SK-N-SH (cell line): ENCODE results near the gene SDCCAG8. TPM values are rescaled to one million over a fixed set of nuclear protein-coding genes. Genes with fewer than 3 reads are reported as not detected.
A peak's percentile ranks its signal among the peaks of the same experiment; 100 is the strongest.

ENCODE experiments used
- CTCF ChIA-PET: fragments of 300-600, 350-600 bp; formaldehyde crosslinking; extraction: SDS; loops from one replicate; lab custom pipeline; 2021; lab: Yijun Ruan, JAX
- POLR2A ChIA-PET: fragments of 350-600 bp; sonication (Branson Sonifier 250); formaldehyde crosslinking; extraction: SDS; loops from one replicate; lab custom pipeline; 2020; ENCODE audit warnings: antibody characterized with exemption, inconsistent platforms; lab: Yijun Ruan, JAX
- DNase-seq: peaks from one replicate; pipeline ENCODE4 v3.0.0; 2012
- H2AFZ ChIP-seq: fragments of 200-600 bp; sonication (generic); 2 replicates; pipeline ENCODE4 v1.8.1; 2016; ENCODE audit warnings: antibody characterized with exemption, mild to moderate bottlenecking, low read depth
- H3F3A ChIP-seq: fragments of 200-600 bp; sonication (generic); replicated peaks from 2 replicates; pipeline ENCODE3; 2016; ENCODE audit warnings: antibody characterized with exemption, mild to moderate bottlenecking; ENCODE audit not compliant: insufficient read depth
- H3K27ac ChIP-seq, 2 experiments: fragments of 200-500 bp in 1 of 2; fragments of 200-600 bp in 1 of 2; sonication (Bioruptor generic) in 1 of 2; sonication (generic), shearing (Covaris generic) in 1 of 2; 2 replicates each; pipeline versions ENCODE4 v1.5.1 to v1.6.1; 2014 to 2016; ENCODE audit warnings: low read depth in 2 of 2, inconsistent platforms in 1 of 2, low read length in 1 of 2, mild to moderate bottlenecking in 1 of 2, mixed read lengths in 1 of 2
- H3K27me3 ChIP-seq: fragments of 200-600 bp; sonication (generic), shearing (Covaris generic); 2 replicates; pipeline ENCODE4 v1.6.1; 2016; ENCODE audit warnings: mixed run types; ENCODE audit not compliant: insufficient read depth
- H3K36me3 ChIP-seq, 2 experiments: fragments of 200-500 bp in 1 of 2; fragments of 200-600 bp in 1 of 2; sonication (Bioruptor generic) in 1 of 2; sonication (generic) in 1 of 2; replicated peaks in 1 of 2; 2 replicates each; pipeline versions ENCODE3 to v1.5.1; 2014 to 2016; ENCODE audit warnings: low read length in 1 of 2, mild to moderate bottlenecking in 1 of 2; ENCODE audit not compliant: insufficient read depth in 2 of 2, control insufficient read depth in 1 of 2
- H3K4me1 ChIP-seq, 2 experiments: fragments of 200-500 bp in 1 of 2; fragments of 200-600 bp in 1 of 2; sonication (Bioruptor generic) in 1 of 2; sonication (generic), shearing (Covaris generic) in 1 of 2; 2 replicates each; pipeline versions ENCODE4 v1.5.1 to v1.6.1; 2014 to 2016; ENCODE audit warnings: low read depth in 1 of 2, low read length in 1 of 2, mixed run types in 1 of 2; ENCODE audit not compliant: insufficient read depth in 2 of 2, control insufficient read depth in 1 of 2
- H3K4me2 ChIP-seq: fragments of 200-600 bp; sonication (generic), shearing (Covaris generic); 2 replicates; pipeline ENCODE4 v1.6.1; 2017; ENCODE audit warnings: mixed run types
- H3K4me3 ChIP-seq, 2 experiments: fragments of 200-500 bp in 1 of 2; fragments of 200-600 bp in 1 of 2; sonication (Bioruptor generic) in 1 of 2; sonication (generic), shearing (Covaris generic) in 1 of 2; 2 replicates each; pipeline versions ENCODE4 v1.5.1 to v1.8.1; 2014 to 2016; ENCODE audit warnings: low read depth in 2 of 2, inconsistent platforms in 1 of 2, low read length in 1 of 2, mild to moderate bottlenecking in 1 of 2, mixed read lengths in 1 of 2, moderate library complexity in 1 of 2
- H3K79me2 ChIP-seq: fragments of 200-600 bp; sonication (generic); 2 replicates; pipeline ENCODE4 v1.8.1; 2017; ENCODE audit warnings: mild to moderate bottlenecking; ENCODE audit not compliant: insufficient read depth
- H3K9ac ChIP-seq: fragments of 200-600 bp; sonication (generic); 2 replicates; pipeline ENCODE4 v1.6.1; 2017; ENCODE audit warnings: mixed run types
- H3K9me2 ChIP-seq: fragments of 200-600 bp; sonication (generic); 2 replicates; pipeline ENCODE4 v1.6.1; 2017; ENCODE audit warnings: mixed run types
- H3K9me3 ChIP-seq: fragments of 200-600 bp; sonication (generic); 2 replicates; pipeline ENCODE4 v1.6.1; 2017; ENCODE audit warnings: mixed run types, mild to moderate bottlenecking, moderate library complexity
- H4K20me1 ChIP-seq: fragments of 200-600 bp; sonication (generic); 2 replicates; pipeline ENCODE4 v1.6.1; 2017; ENCODE audit warnings: mild to moderate bottlenecking, mixed run types; ENCODE audit not compliant: insufficient read depth
- EP300 ChIP-seq, 2 experiments: IDR thresholded peaks; 2 replicates each; pipeline versions ENCODE4 v1.4.0 to v1.6.1; 2012; ENCODE audit warnings: borderline replicate concordance in 1 of 2, low read depth in 1 of 2, low read length in 1 of 2
- FOXM1 ChIP-seq: IDR thresholded peaks from 2 replicates; pipeline ENCODE4 v1.4.0; 2012; ENCODE audit warnings: low read depth, mild to moderate bottlenecking
- JUND ChIP-seq: IDR thresholded peaks from 2 replicates; pipeline ENCODE4 v1.4.0; 2012
- MEF2A ChIP-seq: IDR thresholded peaks from 2 replicates; pipeline ENCODE4 v1.4.0; 2012; ENCODE audit warnings: low read depth, borderline replicate concordance
- NFIC ChIP-seq: IDR thresholded peaks from 2 replicates; pipeline ENCODE4 v1.4.0; 2012; ENCODE audit warnings: borderline replicate concordance
- SIN3A ChIP-seq: IDR thresholded peaks from 2 replicates; pipeline ENCODE4 v1.6.1; 2012; ENCODE audit warnings: low read depth, mild to moderate bottlenecking, low read length, moderate library complexity, borderline replicate concordance
- SMC3 ChIP-seq: IDR thresholded peaks from 2 replicates; pipeline ENCODE4 v1.6.1; 2012; ENCODE audit warnings: low read depth, low read length, improper control_type of control experiment
- TAF1 ChIP-seq: IDR thresholded peaks from 2 replicates; pipeline ENCODE4 v1.6.1; 2012; ENCODE audit warnings: low read depth, mild to moderate bottlenecking, low read length, moderate library complexity, borderline replicate concordance
- WGBS: methylation state at CpG from one replicate; pipeline ENCODE4 v1.1.6; 2017; ENCODE audit warnings: low lambda C conversion rate; 5-methylcytosine and 5-hydroxymethylcytosine counted together
- polyA plus RNA-seq, 3 experiments: library from polyadenylated mRNA; depleted of rRNA; stranded (reverse); fragments of >200 nt; gene quantifications; 2 replicates each; pipeline ENCODE4 v1.2.3, GENCODE V29; 2012
- TF ChIP-seq, protein P1 (sequence below): IDR thresholded peaks from 2 replicates; pipeline ENCODE4 v1.4.0; 2012; ENCODE audit warnings: low read depth, borderline replicate concordance
- TF ChIP-seq, protein P2 (sequence below): fragments of 150-350 bp; IDR thresholded peaks from 2 replicates; pipeline ENCODE4 v1.6.1; 2016; ENCODE audit warnings: mild to moderate bottlenecking, low read depth, low read length
- TF ChIP-seq, protein P3 (sequence below): IDR thresholded peaks from 2 replicates; pipeline ENCODE4 v1.6.1; 2012; ENCODE audit warnings: mild to moderate bottlenecking, low read depth, low read length, moderate library complexity
- TF ChIP-seq, protein P4 (sequence below): fragments of 200-600 bp; sonication (generic); IDR thresholded peaks from 2 replicates; pipeline ENCODE4 v1.6.1; 2017; ENCODE audit warnings: antibody characterized with exemption, mild to moderate bottlenecking, moderate library complexity

Gene SDCCAG8
- polyA plus RNA-seq, 1 of the 3 experiments (the other 2 are of a cell fraction): 22.7 TPM

DNA sequence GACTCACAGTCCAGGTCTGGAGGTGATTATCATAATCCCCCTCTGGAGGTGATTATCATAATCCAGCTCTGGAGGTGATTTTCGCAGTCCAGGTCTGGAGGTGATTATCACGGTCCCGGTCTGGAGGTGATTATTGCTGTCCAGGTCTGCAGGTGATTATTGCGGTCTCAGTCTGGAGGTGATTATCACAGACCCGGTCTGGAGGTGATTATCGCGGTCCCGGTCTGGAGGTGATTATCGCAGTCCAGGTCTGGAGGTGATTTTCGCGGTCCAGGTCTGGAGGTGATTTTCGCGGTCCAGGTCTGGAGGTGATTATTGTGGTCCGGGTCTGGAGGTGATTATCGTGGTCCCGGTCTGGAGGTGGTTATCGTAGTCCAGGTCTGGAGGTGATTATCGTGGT is 76.6 kb downstream of the SDCCAG8 start (continued):
- TF ChIP-seq, protein P1, sequence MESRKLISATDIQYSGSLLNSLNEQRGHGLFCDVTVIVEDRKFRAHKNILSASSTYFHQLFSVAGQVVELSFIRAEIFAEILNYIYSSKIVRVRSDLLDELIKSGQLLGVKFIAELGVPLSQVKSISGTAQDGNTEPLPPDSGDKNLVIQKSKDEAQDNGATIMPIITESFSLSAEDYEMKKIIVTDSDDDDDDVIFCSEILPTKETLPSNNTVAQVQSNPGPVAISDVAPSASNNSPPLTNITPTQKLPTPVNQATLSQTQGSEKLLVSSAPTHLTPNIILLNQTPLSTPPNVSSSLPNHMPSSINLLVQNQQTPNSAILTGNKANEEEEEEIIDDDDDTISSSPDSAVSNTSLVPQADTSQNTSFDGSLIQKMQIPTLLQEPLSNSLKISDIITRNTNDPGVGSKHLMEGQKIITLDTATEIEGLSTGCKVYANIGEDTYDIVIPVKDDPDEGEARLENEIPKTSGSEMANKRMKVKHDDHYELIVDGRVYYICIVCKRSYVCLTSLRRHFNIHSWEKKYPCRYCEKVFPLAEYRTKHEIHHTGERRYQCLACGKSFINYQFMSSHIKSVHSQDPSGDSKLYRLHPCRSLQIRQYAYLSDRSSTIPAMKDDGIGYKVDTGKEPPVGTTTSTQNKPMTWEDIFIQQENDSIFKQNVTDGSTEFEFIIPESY: no peak
- TF ChIP-seq SMC3 (no peak), TAF1 (no peak), SIN3A (no peak), MEF2A (no peak), EP300 (IDR thresholded peaks at IDR 0.05; ENCODE audit: borderline replicate concordance in 1 of 2, low read depth in 1 of 2, low read length in 1 of 2) (no peak)
- TF ChIP-seq, protein P2, sequence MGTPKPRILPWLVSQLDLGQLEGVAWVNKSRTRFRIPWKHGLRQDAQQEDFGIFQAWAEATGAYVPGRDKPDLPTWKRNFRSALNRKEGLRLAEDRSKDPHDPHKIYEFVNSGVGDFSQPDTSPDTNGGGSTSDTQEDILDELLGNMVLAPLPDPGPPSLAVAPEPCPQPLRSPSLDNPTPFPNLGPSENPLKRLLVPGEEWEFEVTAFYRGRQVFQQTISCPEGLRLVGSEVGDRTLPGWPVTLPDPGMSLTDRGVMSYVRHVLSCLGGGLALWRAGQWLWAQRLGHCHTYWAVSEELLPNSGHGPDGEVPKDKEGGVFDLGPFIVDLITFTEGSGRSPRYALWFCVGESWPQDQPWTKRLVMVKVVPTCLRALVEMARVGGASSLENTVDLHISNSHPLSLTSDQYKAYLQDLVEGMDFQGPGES: no peak
- TF ChIP-seq, protein P3, sequence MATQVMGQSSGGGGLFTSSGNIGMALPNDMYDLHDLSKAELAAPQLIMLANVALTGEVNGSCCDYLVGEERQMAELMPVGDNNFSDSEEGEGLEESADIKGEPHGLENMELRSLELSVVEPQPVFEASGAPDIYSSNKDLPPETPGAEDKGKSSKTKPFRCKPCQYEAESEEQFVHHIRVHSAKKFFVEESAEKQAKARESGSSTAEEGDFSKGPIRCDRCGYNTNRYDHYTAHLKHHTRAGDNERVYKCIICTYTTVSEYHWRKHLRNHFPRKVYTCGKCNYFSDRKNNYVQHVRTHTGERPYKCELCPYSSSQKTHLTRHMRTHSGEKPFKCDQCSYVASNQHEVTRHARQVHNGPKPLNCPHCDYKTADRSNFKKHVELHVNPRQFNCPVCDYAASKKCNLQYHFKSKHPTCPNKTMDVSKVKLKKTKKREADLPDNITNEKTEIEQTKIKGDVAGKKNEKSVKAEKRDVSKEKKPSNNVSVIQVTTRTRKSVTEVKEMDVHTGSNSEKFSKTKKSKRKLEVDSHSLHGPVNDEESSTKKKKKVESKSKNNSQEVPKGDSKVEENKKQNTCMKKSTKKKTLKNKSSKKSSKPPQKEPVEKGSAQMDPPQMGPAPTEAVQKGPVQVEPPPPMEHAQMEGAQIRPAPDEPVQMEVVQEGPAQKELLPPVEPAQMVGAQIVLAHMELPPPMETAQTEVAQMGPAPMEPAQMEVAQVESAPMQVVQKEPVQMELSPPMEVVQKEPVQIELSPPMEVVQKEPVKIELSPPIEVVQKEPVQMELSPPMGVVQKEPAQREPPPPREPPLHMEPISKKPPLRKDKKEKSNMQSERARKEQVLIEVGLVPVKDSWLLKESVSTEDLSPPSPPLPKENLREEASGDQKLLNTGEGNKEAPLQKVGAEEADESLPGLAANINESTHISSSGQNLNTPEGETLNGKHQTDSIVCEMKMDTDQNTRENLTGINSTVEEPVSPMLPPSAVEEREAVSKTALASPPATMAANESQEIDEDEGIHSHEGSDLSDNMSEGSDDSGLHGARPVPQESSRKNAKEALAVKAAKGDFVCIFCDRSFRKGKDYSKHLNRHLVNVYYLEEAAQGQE: no peak

DNA sequence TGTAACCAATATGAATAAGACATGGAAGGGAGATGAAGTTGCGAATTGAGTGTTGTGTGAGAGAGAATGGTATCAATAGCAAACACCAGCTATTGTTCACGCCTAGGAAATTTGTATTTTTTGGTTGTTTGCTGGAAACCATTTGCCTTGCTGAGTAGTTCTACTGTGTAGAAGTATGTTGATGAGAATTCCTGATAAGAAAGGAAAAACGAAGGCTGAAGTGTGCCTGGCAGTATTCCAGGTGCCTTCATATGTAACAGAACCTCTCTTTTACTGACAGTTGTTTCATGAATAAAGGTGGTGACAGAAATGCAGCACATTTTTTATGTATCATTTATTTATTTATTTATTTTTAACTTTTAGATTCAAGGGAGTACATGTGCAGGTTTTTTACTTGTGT is 79.5 kb downstream of the SDCCAG8 start:
- no peak overlapping the region for H2AFZ ChIP-seq
- H3K9me3 ChIP-seq: no peaks in the 10 kb centered on the region
- no peak overlapping the region for H3K9ac ChIP-seq
- no peak overlapping the region for H3K27ac ChIP-seq
- H3K9me2 ChIP-seq: no peaks in the 10 kb centered on the region
- WGBS: 73% methylated on average over 3 of the region's 3 CpGs
- ChIA-PET POLR2A (no interaction called here), CTCF (interaction anchor here (0.8 to 3.5 kb wide), 2 partner anchors 9 to 377 kb away, joined by 3 to 19 read pairs; no protein-coding TSS in a partner anchor)
- no peak for DNase-seq
- 0 out of 2 replicates have a peak, but pooled peaks cover 2% of the 10 kb centered on the region for H3K79me2 ChIP-seq
- H3K4me3 ChIP-seq: no peak overlapping the region
- peaks cover 35 to 45% of the 10 kb centered on the region in 2 experiments for H3K36me3 ChIP-seq
- no peak for TF ChIP-seq FOXM1
- TF ChIP-seq JUND: no peak
- TF ChIP-seq, protein P4, sequence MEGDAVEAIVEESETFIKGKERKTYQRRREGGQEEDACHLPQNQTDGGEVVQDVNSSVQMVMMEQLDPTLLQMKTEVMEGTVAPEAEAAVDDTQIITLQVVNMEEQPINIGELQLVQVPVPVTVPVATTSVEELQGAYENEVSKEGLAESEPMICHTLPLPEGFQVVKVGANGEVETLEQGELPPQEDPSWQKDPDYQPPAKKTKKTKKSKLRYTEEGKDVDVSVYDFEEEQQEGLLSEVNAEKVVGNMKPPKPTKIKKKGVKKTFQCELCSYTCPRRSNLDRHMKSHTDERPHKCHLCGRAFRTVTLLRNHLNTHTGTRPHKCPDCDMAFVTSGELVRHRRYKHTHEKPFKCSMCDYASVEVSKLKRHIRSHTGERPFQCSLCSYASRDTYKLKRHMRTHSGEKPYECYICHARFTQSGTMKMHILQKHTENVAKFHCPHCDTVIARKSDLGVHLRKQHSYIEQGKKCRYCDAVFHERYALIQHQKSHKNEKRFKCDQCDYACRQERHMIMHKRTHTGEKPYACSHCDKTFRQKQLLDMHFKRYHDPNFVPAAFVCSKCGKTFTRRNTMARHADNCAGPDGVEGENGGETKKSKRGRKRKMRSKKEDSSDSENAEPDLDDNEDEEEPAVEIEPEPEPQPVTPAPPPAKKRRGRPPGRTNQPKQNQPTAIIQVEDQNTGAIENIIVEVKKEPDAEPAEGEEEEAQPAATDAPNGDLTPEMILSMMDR: no peak
- peak; percentile 25; the same call in 1 of the 2 replicates for TF ChIP-seq NFIC
- no peak overlapping the region for H3K4me2 ChIP-seq
- peaks cover 5% of the 10 kb centered on the region for H3F3A ChIP-seq
- no peaks in the 10 kb centered on the region for H3K27me3 ChIP-seq
- no peaks in the 10 kb centered on the region for H4K20me1 ChIP-seq
- no peaks in the 10 kb centered on the region for H3K4me1 ChIP-seq
